GM12873 (cell line): Measurements from ENCODE around the gene ITPKB.

Experiments
- TF ChIP-seq, protein P1 (sequence below): IDR thresholded peaks from 2 replicates; pipeline ENCODE4 v1.5.1; 2012; ENCODE audit warnings: low read depth, mild to moderate bottlenecking, moderate library complexity, low read length, control low read depth; ENCODE audit not compliant: insufficient read depth; ENCODE audit errors: missing control alignments

The ITPKB gene

DNA sequence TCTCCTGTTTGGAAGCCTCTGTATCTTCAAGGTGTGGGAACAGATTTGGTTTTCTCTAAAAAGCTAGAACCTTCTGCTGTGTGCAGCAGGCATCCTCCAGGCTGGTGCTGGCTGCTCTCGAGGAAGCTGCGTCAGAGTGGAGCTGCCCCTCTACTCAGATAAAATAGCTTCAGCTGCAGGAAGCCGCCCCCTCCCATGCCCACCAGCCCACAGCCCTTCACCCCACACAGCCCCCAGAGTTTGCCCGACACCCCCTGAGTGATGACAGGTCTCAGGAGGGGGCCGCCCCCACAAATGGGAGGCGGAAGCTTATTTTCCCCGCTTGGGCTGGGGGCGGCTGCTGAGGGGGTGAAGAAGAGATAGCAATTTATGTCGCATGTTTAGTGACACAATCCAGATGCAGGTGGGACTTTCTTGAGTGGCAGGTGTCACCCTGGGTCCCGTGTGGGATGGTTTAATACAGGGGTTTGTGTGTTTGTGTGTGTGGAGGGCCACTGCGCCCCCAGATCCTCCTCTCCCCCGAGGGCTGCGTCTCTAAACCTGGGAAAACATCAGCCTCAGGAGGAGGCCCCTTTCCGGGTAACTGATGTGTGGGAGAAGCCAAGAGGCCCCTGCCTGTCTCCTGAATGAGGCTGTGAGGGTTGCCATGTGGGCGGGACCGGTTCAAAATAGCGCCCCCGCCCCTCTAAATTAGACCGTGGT, 135.1 kb downstream of the ITPKB start:
- TF ChIP-seq, protein P1, sequence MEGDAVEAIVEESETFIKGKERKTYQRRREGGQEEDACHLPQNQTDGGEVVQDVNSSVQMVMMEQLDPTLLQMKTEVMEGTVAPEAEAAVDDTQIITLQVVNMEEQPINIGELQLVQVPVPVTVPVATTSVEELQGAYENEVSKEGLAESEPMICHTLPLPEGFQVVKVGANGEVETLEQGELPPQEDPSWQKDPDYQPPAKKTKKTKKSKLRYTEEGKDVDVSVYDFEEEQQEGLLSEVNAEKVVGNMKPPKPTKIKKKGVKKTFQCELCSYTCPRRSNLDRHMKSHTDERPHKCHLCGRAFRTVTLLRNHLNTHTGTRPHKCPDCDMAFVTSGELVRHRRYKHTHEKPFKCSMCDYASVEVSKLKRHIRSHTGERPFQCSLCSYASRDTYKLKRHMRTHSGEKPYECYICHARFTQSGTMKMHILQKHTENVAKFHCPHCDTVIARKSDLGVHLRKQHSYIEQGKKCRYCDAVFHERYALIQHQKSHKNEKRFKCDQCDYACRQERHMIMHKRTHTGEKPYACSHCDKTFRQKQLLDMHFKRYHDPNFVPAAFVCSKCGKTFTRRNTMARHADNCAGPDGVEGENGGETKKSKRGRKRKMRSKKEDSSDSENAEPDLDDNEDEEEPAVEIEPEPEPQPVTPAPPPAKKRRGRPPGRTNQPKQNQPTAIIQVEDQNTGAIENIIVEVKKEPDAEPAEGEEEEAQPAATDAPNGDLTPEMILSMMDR = no peak

DNA sequence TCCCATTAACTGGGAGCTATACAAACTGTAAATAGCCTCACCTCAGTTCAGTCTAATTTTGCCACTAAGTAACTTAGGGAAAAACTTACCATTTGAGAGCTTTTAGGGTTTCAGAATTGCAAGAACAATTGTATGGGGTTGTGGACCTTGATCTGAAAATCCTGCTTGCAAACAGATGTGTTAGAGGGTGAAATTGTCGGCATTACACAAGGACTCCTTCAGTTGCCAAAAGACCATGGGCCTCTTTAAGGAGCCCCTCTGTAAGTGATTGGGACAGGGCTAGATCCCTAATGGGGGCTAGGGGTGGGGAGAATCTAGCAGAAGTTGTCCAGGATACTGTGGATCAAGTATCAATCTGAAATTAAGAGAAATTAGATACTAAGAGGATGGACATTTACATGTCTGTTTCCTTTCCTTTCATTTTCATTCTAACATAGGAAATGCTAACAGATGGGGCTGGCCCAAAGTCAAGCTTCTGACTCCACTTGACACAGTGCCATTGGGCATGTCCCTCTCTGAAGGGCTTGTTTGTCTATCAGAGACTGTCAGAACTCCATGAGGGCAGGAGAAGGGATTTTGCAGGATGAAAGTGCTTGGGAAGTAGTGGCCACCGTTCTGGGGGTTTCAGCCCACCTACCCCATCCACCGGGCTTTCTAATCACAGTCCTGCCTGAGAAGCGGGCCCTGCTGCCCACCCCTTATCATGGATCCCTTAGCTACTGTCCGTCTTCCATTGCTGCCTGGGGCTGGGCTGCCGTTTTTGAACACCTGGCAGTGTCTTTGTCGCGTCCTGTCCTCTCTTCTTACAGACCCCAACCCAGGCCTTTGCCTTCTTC, 135.8 kb downstream of the ITPKB start:
- TF ChIP-seq, protein P1 = no peak

DNA sequence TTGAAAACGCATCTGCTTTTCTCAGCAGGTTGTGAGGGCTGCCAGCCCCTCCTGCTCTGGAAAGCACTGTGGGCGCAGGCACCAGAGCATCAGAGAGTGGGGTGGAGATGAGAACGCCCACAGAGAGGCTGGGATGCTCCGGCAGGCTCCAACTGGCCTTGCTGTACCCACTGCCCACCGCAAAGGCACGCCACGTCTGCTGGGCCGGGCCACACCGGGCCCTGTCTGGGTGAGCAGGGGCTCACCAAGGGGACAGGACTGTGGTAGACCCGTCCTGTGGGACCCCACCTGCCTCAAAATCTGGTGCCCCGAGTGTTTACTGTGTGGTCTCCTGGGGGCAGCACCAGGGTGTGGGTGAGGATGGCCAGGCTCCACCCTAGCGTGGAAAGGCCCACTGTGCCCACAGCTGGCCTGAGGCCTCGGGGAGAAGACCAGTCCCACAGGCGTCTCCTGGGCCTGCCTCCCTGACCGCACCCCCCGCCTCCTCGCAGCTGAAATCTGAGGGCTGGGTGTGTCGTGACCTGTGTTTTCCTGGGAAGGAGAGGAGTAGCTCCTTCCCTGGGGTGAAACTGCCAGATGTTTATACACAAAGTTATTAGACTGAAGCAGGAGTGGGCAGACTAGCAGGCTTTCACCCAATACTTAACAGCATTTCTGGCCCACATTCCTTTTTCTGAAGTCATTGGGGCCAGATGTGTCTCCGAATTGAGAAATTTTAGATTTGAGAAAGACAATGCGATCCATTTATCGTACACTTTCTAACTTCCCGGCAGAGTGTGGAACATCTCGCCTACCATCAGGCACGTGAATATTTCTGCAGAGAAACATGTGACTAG, 136.7 kb downstream of the ITPKB start:
- TF ChIP-seq, protein P1 = no peak

DNA sequence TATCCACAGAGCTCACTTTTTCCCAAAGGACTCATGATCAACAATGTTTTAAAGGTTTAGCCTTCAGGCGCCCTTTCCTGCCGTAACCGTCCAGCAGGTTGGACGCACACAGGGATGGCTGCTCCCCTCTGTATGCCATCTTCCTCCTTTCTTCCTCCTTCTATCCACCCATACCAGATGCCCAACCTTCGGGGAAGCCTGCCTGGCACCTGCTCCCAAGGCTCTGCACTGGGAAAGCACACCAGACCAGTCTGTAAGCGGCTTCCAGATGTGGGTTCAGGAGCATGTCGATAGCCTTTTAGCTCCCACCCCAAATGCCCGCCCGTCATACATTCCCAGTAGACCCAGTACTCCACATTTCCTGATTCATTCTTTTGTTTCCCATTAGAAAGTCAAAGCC, 137.6 kb downstream of the ITPKB start:
- TF ChIP-seq, protein P1 = no peak

DNA sequence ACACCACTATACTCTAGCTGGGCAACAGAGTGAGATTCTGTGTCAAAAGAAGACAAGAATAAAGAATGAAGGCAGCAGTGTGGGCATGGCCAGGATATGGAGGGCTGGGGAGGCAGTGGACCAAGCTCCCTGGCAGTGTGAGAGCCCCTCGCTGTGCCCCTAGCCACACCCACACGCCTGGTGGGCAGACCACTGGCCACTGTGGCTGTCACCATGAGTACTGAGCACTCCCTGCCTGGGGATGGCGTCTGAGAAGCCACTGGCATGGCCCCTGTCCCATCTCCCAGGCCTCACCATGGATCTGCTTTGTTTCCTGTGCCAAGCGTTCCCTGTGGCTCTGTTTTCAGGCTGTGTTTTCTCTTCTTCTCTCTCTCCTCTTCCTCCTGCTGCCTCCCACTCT, 138.8 kb downstream of the ITPKB start:
- TF ChIP-seq, protein P1 = no peak

DNA sequence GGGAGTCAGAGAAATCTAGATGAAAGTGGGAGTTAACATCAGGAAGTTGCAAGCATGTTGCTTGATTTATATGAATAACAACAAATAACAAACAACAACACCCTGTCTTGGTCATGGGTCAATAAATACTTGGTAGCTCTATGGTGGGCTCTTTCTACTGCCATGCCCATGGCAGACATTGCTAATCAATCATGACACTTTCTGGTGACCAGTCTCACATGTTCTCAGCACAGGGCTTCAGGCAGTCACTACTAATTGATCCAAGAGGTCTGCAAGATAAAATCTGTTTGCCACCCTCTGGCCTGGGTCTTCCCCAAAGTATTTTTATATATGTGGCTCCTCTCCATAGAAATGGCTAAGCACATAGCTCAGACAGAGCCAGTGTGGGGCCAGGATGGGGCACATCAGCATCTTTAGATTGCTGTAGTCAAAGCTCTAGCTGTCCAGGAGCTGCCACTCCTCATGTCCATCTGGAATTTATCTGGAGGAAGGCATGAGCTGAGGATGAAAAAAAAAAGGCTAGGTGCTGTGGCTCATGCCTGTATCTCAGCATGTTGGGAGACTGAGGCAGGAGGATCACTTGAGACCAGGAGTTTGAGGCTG, 139.3 kb downstream of the ITPKB start:
- TF ChIP-seq, protein P1 = no peak
